H1 (cell line): Measurements from ENCODE around the gene SLC35B4. TPM values are rescaled to one million over a fixed set of nuclear protein-coding genes. Genes with fewer than 3 reads are reported as not detected.

Experiments
- MAFK ChIP-seq: IDR thresholded peaks from 2 replicates; pipeline ENCODE4 v1.6.1; 2012; ENCODE audit warnings: low read depth, mild to moderate bottlenecking, improper control_type of control experiment, low read length
- PHF8 ChIP-seq: fragments of 200-600 bp; sonication (generic); conservative IDR thresholded peaks from 2 replicates; pipeline ENCODE4 v1.7.1; 2012; ENCODE audit warnings: low read depth, mild to moderate bottlenecking, inconsistent platforms, low read length, moderate library complexity
- polyA plus RNA-seq, 7 experiments: library from polyadenylated mRNA; depleted of rRNA in 3 of 7; stranded (reverse) in 5 of 7; unstranded in 2 of 7; fragments of >200 nt in 5 of 7; fragments of 200-250 nt in 2 of 7; gene quantifications; 1 replicate in 5 of 7; 2 replicates in 1 of 7; 4 replicates in 1 of 7; pipeline versions ENCODE4 v1.2.1 to v1.2.3, GENCODE V29; 2011 to 2013; ENCODE audit warnings: missing spikeins in 2 of 7, mixed read lengths in 2 of 7
- total RNA-seq: library from RNA; stranded (reverse); fragmentation: NEBNext Ultra II Directional; extraction: Animal tissue kit (Norgen Biotek cat#: 25700); gene quantifications from 2 replicates; pipeline ENCODE4 v1.2.1, GENCODE V29; 2021
- TF ChIP-seq, protein P1 (sequence below): IDR thresholded peaks from 2 replicates; pipeline ENCODE4 v1.6.1; 2012; ENCODE audit warnings: low read length, inconsistent platforms

SLC35B4 gene
- total and polyA plus RNA-seq, 2 of the 8 experiments (the other 6 are each of a cell fraction or from before 2014, with no cell fraction given), result 28.9 to 34.6 TPM

DNA sequence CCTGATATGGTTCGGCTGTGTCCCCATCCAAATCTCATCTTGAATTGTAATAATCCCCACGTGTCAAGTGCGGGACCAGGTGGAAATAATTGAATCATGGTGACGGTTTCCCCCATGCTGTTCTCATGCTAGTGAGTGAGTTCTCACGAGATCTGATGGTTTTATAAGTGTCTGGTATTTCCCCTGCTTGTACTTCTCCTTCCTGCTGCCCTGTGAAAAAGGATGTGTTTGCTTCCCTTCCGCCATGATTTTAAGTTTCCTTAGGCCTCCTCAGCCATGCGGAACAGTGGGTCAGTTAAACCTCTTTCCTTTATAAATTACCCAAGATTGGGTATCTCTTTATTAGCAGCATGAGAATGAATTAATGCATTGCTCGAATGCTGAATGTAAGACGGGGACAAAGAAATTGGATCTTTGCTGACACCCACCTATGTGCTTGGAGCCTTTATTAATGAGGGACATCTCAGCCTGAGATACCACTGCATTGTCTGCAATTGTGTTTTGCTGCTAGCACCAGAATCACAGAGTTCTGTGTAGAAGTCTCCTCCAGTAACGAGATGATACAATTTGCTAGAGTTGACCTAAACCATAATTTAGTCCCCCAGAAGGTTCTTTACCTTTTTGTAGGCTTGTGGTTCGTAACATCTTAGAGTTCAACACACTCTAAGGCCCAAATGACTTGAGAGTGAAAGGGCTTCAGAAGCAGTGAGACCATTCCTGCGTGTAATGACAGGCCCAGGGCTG, 28.6 kb downstream of the SLC35B4 start (continued):
- no peak for TF ChIP-seq PHF8
- TF ChIP-seq, protein P1, sequence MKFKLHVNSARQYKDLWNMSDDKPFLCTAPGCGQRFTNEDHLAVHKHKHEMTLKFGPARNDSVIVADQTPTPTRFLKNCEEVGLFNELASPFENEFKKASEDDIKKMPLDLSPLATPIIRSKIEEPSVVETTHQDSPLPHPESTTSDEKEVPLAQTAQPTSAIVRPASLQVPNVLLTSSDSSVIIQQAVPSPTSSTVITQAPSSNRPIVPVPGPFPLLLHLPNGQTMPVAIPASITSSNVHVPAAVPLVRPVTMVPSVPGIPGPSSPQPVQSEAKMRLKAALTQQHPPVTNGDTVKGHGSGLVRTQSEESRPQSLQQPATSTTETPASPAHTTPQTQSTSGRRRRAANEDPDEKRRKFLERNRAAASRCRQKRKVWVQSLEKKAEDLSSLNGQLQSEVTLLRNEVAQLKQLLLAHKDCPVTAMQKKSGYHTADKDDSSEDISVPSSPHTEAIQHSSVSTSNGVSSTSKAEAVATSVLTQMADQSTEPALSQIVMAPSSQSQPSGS, result no peak
- no peak for TF ChIP-seq MAFK
